HG02588 (cell line): ENCODE data around the gene ZNF784.
A peak's percentile ranks its signal among the peaks of the same experiment; 100 is the strongest.
"Not testable (repeated sequence)": the region's sequence is repeated elsewhere in the genome, so short reads cannot be mapped to it uniquely, and the experiment has no call there.

ENCODE experiments used
- ATAC-seq: cut with Tn5 transposase; IDR thresholded peaks from one replicate; pipeline ENCODE4 v1.9.1; 2021; ENCODE audit warnings: mild to moderate bottlenecking, moderate library complexity; ENCODE audit not compliant: unreplicated experiment

ZNF784 gene

GRCh38 chr19:55590109-55590508 is 34.3 kb downstream of the ZNF784 start:
- ATAC-seq, result no peak

GRCh38 chr19:55588738-55589137 is 35.6 kb downstream of the ZNF784 start:
- no peak for ATAC-seq

- ATAC-seq, result peak; percentile 82
Measured at GRCh38 chr19:55586976-55587668, 37.2 kb downstream of the ZNF784 start.

- ATAC-seq, result no peak
Measured at GRCh38 chr19:55585658-55586339, 38.6 kb downstream of the ZNF784 start.

GRCh38 chr19:55584871-55585270 is 39.5 kb downstream of the ZNF784 start:
- ATAC-seq, result no peak

- ATAC-seq, result not testable (repeated sequence)
Measured at GRCh38 chr19:55583897-55584296, 40.5 kb downstream of the ZNF784 start.

- not testable (repeated sequence) for ATAC-seq
Measured at GRCh38 chr19:55582284-55582683, 42.1 kb downstream of the ZNF784 start.

GRCh38 chr19:55581823-55582223 is 42.5 kb downstream of the ZNF784 start:
- ATAC-seq, result no peak

GRCh38 chr19:55581145-55581822 is 43.1 kb downstream of the ZNF784 start:
- ATAC-seq, result no peak

- no peak for ATAC-seq
Measured at GRCh38 chr19:55580628-55581144, 43.7 kb downstream of the ZNF784 start, which contains the start of gene ZNF579. Gene ZNF579 (minus strand): TSS chr19:55580848. CDS start chr19:55579639, 1,209 bp downstream.

- ATAC-seq, result no peak
Measured at GRCh38 chr19:55579766-55580621, 44.4 kb downstream of the ZNF784 start.

GRCh38 chr19:55578761-55579747 is 45.3 kb downstream of the ZNF784 start:
- ATAC-seq, result no peak

GRCh38 chr19:55578031-55578760 is 46.2 kb downstream of the ZNF784 start:
- ATAC-seq, result no peak

- ATAC-seq, result no peak
Measured at GRCh38 chr19:55576746-55577145, 47.6 kb downstream of the ZNF784 start.

GRCh38 chr19:55573929-55574328 is 50.4 kb downstream of the ZNF784 start:
- not testable (repeated sequence) for ATAC-seq
